HG03159 (cell line): Measurements from ENCODE around the gene TAF5L.
"Not testable (repeated sequence)": the region's sequence is repeated elsewhere in the genome, so short reads cannot be mapped to it uniquely, and the experiment has no call there.

Source experiments
- ATAC-seq: cut with Tn5 transposase; IDR thresholded peaks from one replicate; pipeline ENCODE4 v1.9.1; 2021; ENCODE audit warnings: mild to moderate bottlenecking, moderate library complexity; ENCODE audit not compliant: unreplicated experiment

The TAF5L gene

GRCh38 chr1:229572286-229572685 lies 53.6 kb downstream of the TAF5L start:
- no peak for ATAC-seq

GRCh38 chr1:229570891-229571516 lies 54.9 kb downstream of the TAF5L start:
- no peak for ATAC-seq

- ATAC-seq: no peak
These were observed 55.6 kb downstream of the TAF5L start for GRCh38 chr1:229570305-229570704.

- ATAC-seq: no peak
These were observed 58.6 kb downstream of the TAF5L start for GRCh38 chr1:229567109-229567868.

GRCh38 chr1:229563701-229564100 lies 62.2 kb downstream of the TAF5L start:
- no peak for ATAC-seq

- no peak for ATAC-seq
These were observed 62.7 kb downstream of the TAF5L start for GRCh38 chr1:229563241-229563640.

GRCh38 chr1:229562686-229563085 lies 63.2 kb downstream of the TAF5L start:
- no peak for ATAC-seq

- no peak for ATAC-seq
These were observed 64.8 kb downstream of the TAF5L start for GRCh38 chr1:229561141-229561540.

- not testable (repeated sequence) for ATAC-seq
These were observed 65.8 kb downstream of the TAF5L start for GRCh38 chr1:229560124-229560523.

GRCh38 chr1:229559336-229559801 lies 66.6 kb downstream of the TAF5L start:
- not testable (repeated sequence) for ATAC-seq

- ATAC-seq: peak; percentile 78
These were observed 67.2 kb downstream of the TAF5L start, which contains the start of gene ABCB10 for GRCh38 chr1:229558460-229559335. TSS of gene ABCB10 (minus strand) at chr1:229558707. CDS start at chr1:229558652, 55 bp downstream.

GRCh38 chr1:229557913-229558414 lies 68.0 kb downstream of the TAF5L start:
- ATAC-seq: peak; percentile 23

GRCh38 chr1:229557200-229557850 lies 68.6 kb downstream of the TAF5L start:
- no peak for ATAC-seq

- no peak for ATAC-seq
These were observed 70.9 kb downstream of the TAF5L start for GRCh38 chr1:229554886-229555621.

- no peak for ATAC-seq
These were observed 72.2 kb downstream of the TAF5L start for GRCh38 chr1:229553621-229554130.

GRCh38 chr1:229552732-229553131 lies 73.2 kb downstream of the TAF5L start:
- ATAC-seq: no peak

GRCh38 chr1:229550812-229551567 lies 74.9 kb downstream of the TAF5L start:
- no peak for ATAC-seq

GRCh38 chr1:229547542-229547941 lies 78.4 kb downstream of the TAF5L start:
- no peak for ATAC-seq

- ATAC-seq: no peak
These were observed 81.3 kb downstream of the TAF5L start for GRCh38 chr1:229544587-229544986.
